ENCODE results near the gene ADIRF.
"Not testable (repeated sequence)": the region's sequence is repeated elsewhere in the genome, so short reads cannot be mapped to it uniquely, and the experiment has no call there.

The ADIRF gene

GRCh38 chr10:86981716-86982115 lies 13.4 kb downstream of the ADIRF start:
- no peak for DNase-seq

GRCh38 chr10:86984498-86984897 lies 16.2 kb downstream of the ADIRF start:
- DNase-seq, result not testable (repeated sequence)

DNA sequence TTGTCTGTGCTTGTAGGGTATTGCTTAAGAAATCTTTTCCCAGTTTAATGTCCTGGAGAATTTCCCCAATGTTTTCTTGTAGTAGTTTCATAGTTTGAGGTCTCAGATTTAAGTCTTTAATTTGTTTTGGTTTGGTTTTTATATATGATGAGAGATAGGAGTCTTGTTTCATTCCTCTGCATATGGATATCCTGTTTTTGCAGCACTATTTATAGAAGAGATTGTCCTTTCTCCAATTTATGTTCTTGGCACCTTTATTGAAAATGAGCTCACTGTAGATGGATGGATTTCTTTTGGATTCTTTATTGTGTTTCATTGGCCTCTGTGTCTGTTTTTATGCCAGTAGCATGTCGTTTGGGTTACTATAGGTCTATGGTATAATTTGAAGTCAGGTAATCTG lies 20.2 kb downstream of the ADIRF start:
- DNase-seq, result no peak

GRCh38 chr10:86991362-86991761 lies 23.1 kb downstream of the ADIRF start:
- not testable (repeated sequence) for DNase-seq

GRCh38 chr10:86992456-86992855 lies 24.2 kb downstream of the ADIRF start:
- DNase-seq, result no peak

GRCh38 chr10:86992929-86993328 lies 24.6 kb downstream of the ADIRF start:
- DNase-seq, result no peak

DNA sequence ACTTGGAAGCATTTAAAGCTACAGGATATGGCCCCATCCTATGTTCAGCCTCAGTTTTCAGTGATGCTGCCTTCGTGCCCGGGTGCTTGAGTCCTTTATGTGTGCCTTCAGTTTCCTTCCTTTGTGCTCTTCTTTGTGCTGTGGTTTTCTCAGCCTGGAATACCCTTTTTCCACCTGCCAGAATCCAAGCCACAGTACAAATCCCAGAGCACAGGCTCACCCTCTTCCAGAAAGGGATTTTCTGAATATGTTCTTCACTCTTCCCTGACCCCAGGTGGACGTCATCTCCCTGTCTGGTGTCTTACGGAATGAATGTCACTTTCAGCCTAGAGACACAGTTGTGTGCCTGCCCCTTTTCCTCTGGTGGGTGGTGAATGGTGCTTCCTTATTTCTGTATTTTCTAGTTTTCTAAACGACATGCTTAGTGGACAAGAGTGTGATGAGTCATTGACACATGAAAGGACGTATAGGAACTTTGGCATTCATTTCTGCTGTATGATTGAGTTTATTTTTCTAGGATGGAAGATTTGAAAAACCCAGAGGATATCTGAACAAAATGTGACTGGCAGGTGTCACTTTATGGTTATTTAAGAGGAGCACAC lies 31.6 kb downstream of the ADIRF start:
- not testable (repeated sequence) for DNase-seq

DNA sequence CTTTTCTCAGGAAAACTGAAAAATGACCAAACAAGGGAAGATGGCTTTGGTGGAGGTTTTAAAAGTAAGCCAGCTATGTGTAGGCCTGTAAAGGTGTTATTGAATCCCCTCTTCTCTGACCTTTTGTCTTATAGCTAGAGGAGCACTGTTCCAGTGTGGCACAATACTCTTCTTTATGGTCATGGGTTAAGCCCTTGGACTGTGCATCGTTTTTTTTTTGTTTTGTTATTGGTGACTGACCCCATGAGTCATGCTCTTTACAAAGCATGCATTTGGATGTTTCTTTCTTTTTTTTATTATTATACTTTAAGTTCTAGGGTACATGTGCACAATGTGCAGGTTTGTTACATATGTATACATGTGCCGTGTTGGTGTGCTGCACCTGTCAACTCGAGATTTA lies 32.2 kb downstream of the ADIRF start:
- DNase-seq, result no peak

DNA sequence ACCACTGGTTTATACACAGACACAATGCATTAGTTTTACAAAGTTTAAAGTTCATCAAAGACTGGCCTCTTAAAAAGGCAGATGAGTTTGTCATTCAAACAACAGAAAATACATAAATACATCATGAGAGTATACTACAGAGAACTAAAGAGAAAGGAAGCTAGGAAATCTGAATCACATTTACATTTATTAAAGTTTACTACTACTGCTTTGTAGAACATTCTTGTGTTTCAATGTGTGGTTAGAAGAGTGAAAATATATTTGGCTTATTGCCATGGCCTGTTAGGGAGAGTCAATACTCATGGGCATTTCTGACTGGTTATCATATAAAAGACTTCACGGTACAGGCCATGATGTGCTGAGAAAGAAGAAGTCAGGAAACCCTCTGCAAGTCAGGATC lies 38.8 kb downstream of the ADIRF start:
- not testable (repeated sequence) for DNase-seq

GRCh38 chr10:87007674-87008073 lies 39.4 kb downstream of the ADIRF start:
- DNase-seq, result not testable (repeated sequence)

DNA sequence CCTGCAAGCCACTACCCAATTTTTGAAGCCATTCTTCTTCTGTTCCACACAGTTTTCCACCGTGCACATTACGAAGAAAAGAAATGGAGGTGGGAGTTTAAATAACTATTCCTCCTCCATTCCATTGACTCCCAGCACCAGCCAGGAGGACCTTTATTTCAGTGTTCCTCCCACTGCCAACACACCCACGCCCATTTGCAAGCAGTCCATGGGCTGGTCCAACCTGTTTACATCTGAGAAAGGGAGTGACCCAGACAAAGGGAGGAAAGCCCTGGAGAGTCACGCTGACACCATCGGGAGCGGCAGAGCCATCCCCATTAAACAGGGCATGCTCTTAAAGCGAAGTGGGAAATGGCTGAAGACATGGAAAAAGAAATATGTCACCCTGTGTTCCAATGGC lies 40.0 kb downstream of the ADIRF start:
- DNase-seq, result not testable (repeated sequence)

GRCh38 chr10:87009134-87009696 lies 40.9 kb downstream of the ADIRF start:
- DNase-seq, result not testable (repeated sequence)

GRCh38 chr10:87013528-87013927 lies 45.2 kb downstream of the ADIRF start:
- not testable (repeated sequence) for DNase-seq

DNA sequence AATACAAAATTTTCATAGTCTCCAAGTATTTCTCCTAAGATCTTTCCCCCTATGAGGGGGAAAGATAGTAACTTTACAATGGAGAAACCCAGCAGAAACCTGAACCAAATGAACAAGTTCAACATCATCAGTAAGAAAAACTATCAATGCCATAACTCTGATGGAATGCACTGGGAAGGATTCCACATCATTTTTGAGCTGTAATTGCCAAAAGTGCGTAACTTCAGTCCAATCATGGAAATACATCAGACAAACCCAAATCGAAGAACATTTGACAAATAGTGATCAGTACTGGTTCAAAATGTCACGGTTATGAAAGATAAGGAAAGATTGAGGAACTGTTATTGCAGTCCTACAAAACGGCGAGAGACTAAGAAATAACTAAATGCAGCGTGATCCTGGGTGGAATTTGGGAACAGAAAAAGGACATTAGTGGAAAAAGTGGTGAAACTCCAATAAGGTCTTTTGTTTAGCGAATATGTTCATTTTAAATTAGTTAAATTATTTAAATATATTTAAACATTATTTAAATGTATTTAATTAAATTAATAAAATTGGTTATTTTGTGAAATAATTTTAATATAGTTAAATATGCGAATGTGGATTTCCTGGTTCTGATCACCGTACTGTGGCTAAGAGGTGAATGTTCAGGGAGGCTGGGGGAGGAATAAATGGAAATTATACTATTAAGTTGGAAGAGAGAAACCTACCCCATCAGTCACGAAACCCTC lies 46.9 kb downstream of the ADIRF start:
- DNase-seq, result not testable (repeated sequence)

- DNase-seq, result not testable (repeated sequence)
Measured at GRCh38 chr10:87018127-87018526, 49.8 kb downstream of the ADIRF start.

GRCh38 chr10:87019066-87019465 lies 50.8 kb downstream of the ADIRF start:
- not testable (repeated sequence) for DNase-seq

DNA sequence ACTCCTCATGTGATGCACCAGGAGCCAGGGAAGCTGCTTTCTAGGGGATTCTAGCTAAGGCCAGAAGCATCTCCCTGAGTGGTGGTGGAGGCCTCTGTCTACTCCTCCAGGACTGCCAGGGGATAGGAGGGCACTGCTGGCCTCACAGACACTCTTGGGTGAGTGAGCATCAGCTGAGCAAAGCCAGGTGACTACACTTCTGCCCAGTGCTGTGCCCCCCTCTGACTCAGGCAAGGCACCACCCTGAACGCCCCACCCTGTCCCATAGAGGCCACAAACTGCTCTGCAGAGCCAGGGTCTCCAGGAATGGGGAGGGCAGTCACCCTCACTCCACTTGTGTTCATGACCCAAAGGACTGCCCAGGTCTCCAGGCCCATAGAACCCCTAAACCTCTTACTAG lies 51.2 kb downstream of the ADIRF start:
- DNase-seq, result not testable (repeated sequence)

DNA sequence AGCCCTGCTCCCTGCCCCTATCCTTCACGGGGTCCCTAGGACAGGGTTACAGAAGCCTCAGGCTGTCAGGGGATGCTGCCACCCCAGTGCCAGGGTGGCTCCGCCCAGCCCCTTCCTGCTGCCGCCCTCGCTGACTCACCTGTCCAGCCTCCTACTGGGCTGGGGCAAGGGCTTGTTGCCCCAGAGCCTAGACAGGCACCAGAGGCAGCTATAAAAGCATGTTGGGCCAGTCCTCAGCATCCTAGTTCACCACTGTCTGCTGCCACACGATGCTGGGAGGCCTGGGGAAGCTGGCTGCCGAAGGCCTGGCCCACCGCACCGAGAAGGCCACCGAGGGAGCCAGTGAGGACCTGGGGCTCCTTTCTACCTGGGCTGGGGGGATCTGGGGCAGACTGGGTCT lies 51.8 kb downstream of the ADIRF start, which contains the start of gene FAM25A:
TSS of gene FAM25A (plus strand) at position 239 of the 400 bp plus-strand sequence. CDS start at position 270, 31 bp downstream.
- not testable (repeated sequence) for DNase-seq
